ENCODE data around the gene CLEC12A. TPM values are rescaled to one million over a fixed set of nuclear protein-coding genes. Genes with fewer than 3 reads are reported as not detected.

Gene CLEC12A
- total and polyA plus RNA-seq, 4 donors = 2.3 to 4.7 (median 3.2) TPM

GRCh38 chr12:10031771-10032175, 60.6 kb downstream of the CLEC12A start:
- H3K4me3 ChIP-seq (ENCODE audit: low read depth in 1 of 3, low read length in 3 of 3) = no peak overlapping the region
- no peaks in the 10 kb centered on the region for H3K4me1 ChIP-seq (ENCODE audit: control insufficient read depth in 4 of 4, insufficient read depth in 4 of 4, low read length in 3 of 4)
- no peak overlapping the region for H3K9ac ChIP-seq (ENCODE audit: low read depth in 1 of 2, low read length in 2 of 2)
- no peaks in the 10 kb centered on the region for H3K9me3 ChIP-seq (ENCODE audit: control insufficient read depth in 4 of 4, low read length in 3 of 4)
- H3K27me3 ChIP-seq (ENCODE audit: control insufficient read depth in 4 of 4, insufficient read depth in 4 of 4, low read length in 3 of 4) = no peaks in the 10 kb centered on the region
- H3K27ac ChIP-seq (ENCODE audit: low read depth in 1 of 2, low read length in 2 of 2) = no peak overlapping the region
- TF ChIP-seq, protein P1, sequence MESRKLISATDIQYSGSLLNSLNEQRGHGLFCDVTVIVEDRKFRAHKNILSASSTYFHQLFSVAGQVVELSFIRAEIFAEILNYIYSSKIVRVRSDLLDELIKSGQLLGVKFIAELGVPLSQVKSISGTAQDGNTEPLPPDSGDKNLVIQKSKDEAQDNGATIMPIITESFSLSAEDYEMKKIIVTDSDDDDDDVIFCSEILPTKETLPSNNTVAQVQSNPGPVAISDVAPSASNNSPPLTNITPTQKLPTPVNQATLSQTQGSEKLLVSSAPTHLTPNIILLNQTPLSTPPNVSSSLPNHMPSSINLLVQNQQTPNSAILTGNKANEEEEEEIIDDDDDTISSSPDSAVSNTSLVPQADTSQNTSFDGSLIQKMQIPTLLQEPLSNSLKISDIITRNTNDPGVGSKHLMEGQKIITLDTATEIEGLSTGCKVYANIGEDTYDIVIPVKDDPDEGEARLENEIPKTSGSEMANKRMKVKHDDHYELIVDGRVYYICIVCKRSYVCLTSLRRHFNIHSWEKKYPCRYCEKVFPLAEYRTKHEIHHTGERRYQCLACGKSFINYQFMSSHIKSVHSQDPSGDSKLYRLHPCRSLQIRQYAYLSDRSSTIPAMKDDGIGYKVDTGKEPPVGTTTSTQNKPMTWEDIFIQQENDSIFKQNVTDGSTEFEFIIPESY (IDR thresholded peaks at IDR 0.05) = no peak
- TF ChIP-seq GABPA (IDR thresholded peaks at IDR 0.05 in 1 of 2, conservative IDR thresholded peaks at IDR 0.05 in 1 of 2) = no peak
- TF ChIP-seq, protein P2, sequence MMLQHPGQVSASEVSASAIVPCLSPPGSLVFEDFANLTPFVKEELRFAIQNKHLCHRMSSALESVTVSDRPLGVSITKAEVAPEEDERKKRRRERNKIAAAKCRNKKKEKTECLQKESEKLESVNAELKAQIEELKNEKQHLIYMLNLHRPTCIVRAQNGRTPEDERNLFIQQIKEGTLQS (IDR thresholded peaks at IDR 0.05) = no peak
- TF ChIP-seq EGR1 (IDR thresholded peaks at IDR 0.05; ENCODE audit: low read depth in 2 of 2) = no peak
- TF ChIP-seq, protein P3, sequence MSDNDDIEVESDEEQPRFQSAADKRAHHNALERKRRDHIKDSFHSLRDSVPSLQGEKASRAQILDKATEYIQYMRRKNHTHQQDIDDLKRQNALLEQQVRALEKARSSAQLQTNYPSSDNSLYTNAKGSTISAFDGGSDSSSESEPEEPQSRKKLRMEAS (IDR thresholded peaks at IDR 0.05) = no peak
- TF ChIP-seq, protein P4, sequence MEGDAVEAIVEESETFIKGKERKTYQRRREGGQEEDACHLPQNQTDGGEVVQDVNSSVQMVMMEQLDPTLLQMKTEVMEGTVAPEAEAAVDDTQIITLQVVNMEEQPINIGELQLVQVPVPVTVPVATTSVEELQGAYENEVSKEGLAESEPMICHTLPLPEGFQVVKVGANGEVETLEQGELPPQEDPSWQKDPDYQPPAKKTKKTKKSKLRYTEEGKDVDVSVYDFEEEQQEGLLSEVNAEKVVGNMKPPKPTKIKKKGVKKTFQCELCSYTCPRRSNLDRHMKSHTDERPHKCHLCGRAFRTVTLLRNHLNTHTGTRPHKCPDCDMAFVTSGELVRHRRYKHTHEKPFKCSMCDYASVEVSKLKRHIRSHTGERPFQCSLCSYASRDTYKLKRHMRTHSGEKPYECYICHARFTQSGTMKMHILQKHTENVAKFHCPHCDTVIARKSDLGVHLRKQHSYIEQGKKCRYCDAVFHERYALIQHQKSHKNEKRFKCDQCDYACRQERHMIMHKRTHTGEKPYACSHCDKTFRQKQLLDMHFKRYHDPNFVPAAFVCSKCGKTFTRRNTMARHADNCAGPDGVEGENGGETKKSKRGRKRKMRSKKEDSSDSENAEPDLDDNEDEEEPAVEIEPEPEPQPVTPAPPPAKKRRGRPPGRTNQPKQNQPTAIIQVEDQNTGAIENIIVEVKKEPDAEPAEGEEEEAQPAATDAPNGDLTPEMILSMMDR (IDR thresholded peaks at IDR 0.05; ENCODE audit: low read depth, low read length, missing input control) = no peak
- no peak for TF ChIP-seq FOXA1 (IDR thresholded peaks at IDR 0.05)
- no peak for TF ChIP-seq SP1 (IDR thresholded peaks at IDR 0.05)
- TF ChIP-seq REST (IDR thresholded peaks at IDR 0.05) = no peak
- no peak for TF ChIP-seq NR2F2 (IDR thresholded peaks at IDR 0.05)
- no peak for TF ChIP-seq YY1 (IDR thresholded peaks at IDR 0.05)
- no peak for TF ChIP-seq JUND (IDR thresholded peaks at IDR 0.05)
- no peak for TF ChIP-seq HNF4G (IDR thresholded peaks at IDR 0.05)
- no peak for TF ChIP-seq RXRA (IDR thresholded peaks at IDR 0.05)
- DNase-seq (ENCODE audit: low spot score) = no peak
- 78% methylated on average over 5 of the region's 5 CpGs for WGBS
- no peaks in the 10 kb centered on the region for H3K36me3 ChIP-seq (ENCODE audit: control insufficient read depth in 4 of 4, insufficient read depth in 3 of 4, low read depth in 1 of 4, low read length in 3 of 4)

DNA sequence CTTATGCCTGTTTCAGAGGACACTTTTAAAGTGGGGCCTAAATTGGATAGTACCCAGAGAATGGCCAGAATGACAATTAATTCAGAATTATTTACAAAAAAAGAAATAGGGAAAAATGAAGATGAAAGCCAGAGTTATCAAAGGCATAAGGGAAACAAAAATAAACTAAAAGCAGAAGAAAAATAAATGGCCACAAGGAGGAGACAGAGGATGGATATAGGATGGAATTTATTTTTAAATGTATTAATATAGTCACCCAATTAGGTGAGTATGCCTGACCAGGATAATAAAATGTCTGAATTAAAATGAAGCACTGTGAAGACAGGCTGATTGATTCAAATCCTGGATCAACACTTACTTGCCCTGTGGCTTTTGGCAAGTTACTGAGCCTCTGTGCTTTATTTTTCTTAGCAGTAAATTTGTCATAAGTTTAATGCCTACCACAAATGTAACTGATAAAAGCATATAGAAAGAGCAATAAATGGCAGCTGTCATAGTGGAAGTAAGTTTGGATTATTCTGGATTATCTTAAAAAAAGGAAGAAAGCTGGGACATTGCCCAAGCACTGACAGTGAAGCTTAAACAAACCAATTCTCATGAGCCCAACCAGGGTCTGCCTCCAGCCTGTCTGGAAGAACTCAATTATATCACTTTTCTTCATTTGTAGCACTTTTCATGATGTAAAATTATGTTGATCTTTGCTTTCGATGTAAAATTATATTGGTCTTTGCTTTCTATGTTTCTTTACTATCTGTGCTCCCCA, 62.8 kb downstream of the CLEC12A start:
- Histone ChIP-seq H3K9me3 (ENCODE audit: control insufficient read depth in 4 of 4, low read length in 3 of 4) (no peaks in the 10 kb centered on the region), H3K27me3 (ENCODE audit: control insufficient read depth in 4 of 4, insufficient read depth in 4 of 4, low read length in 3 of 4) (no peaks in the 10 kb centered on the region), H3K27ac (ENCODE audit: low read depth in 1 of 2, low read length in 2 of 2) (no peak overlapping the region), H3K4me3 (ENCODE audit: low read depth in 1 of 3, low read length in 3 of 3) (no peak overlapping the region), H3K9ac (ENCODE audit: low read depth in 1 of 2, low read length in 2 of 2) (no peak overlapping the region), H3K4me1 (ENCODE audit: control insufficient read depth in 4 of 4, insufficient read depth in 4 of 4, low read length in 3 of 4) (no peaks in the 10 kb centered on the region), H3K36me3 (ENCODE audit: control insufficient read depth in 4 of 4, insufficient read depth in 3 of 4, low read depth in 1 of 4, low read length in 3 of 4) (no peaks in the 10 kb centered on the region)
- DNase-seq (ENCODE audit: low spot score) = no peak
- 81% methylated on average over 1 of the region's 1 CpG for WGBS
- TF ChIP-seq GABPA (IDR thresholded peaks at IDR 0.05 in 1 of 2, conservative IDR thresholded peaks at IDR 0.05 in 1 of 2) (no peak), YY1 (IDR thresholded peaks at IDR 0.05) (no peak), REST (IDR thresholded peaks at IDR 0.05) (no peak), FOXA1 (IDR thresholded peaks at IDR 0.05) (no peak), RAD21 (IDR thresholded peaks at IDR 0.05) (peak; percentile 89 to 91), EGR1 (IDR thresholded peaks at IDR 0.05; ENCODE audit: low read depth in 2 of 2) (no peak), FOXA2 (IDR thresholded peaks at IDR 0.05) (no peak), RXRA (IDR thresholded peaks at IDR 0.05) (no peak), TAF1 (conservative IDR thresholded peaks at IDR 0.05) (no peak)
- TF ChIP-seq, protein P3 (IDR thresholded peaks at IDR 0.05) = no peak
- TF ChIP-seq, protein P2 (IDR thresholded peaks at IDR 0.05) = no peak

Data from liver (tissue), 9 donors.